AG09309 (cell line): Measurements from ENCODE around the gene LSM4.
"Not testable (repeated sequence)": the region's sequence is repeated elsewhere in the genome, so short reads cannot be mapped to it uniquely, and the experiment has no call there.

Experiments used
- DNase-seq: peaks from one replicate; pipeline ENCODE4 v3.0.0-alpha.2; 2010; ENCODE audit warnings: low read depth
- H3K4me3 ChIP-seq: 2 replicates; pipeline ENCODE4 v1.5.1; 2011; ENCODE audit warnings: mild to moderate bottlenecking, low read depth, low read length, moderate library complexity; ENCODE audit not compliant: control insufficient read depth
- TF ChIP-seq, protein P1 (sequence below): IDR thresholded peaks from 2 replicates; pipeline ENCODE4 v1.5.1; 2011; ENCODE audit warnings: mild to moderate bottlenecking, low read depth, low read length, inconsistent platforms; ENCODE audit not compliant: insufficient read depth, control insufficient read depth; ENCODE audit errors: missing control alignments

LSM4 gene

DNA sequence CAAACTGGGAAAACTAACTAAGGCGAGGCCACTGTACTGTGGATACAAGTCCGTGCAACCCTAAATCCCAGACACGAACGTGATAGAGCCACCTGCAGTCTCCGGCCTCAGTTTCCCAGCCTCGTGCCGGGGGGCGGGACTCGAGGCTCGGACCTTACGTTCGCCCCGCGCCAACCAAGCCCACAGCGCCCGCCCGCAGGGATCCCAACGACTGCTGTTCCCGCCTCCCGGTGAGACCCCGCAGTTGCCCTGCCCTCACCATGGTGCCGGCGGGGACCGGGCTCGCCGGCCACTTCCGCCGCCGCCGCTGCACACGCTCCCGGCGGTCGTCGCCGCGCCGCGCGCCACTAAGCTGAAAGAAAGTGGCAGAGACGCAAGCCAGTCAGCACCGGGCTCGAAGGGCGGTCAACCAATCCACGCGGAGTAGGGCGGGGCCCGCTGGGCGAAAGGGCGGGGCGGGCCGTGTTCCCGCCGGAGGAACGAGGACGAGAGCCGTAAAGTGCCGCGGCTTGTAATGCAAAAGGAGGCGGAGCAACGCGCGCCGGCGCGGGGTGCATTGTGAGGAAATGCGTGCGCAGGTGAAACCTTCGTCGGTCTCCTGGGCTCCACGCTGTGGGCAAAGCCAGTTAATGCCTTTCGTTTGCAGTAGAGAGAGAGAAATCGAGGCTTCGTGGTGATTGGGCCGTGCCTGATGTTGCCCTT lies at the start of gene LSM4:
LSM4 (minus strand) TSS at position 318 of the 702 bp plus-strand sequence; CDS start at position 262, 56 bp downstream.
- peak; percentile 71 for DNase-seq
- peak within 1 kb of the TSS; percentile 79 for H3K4me3 ChIP-seq
- TF ChIP-seq, protein P1, sequence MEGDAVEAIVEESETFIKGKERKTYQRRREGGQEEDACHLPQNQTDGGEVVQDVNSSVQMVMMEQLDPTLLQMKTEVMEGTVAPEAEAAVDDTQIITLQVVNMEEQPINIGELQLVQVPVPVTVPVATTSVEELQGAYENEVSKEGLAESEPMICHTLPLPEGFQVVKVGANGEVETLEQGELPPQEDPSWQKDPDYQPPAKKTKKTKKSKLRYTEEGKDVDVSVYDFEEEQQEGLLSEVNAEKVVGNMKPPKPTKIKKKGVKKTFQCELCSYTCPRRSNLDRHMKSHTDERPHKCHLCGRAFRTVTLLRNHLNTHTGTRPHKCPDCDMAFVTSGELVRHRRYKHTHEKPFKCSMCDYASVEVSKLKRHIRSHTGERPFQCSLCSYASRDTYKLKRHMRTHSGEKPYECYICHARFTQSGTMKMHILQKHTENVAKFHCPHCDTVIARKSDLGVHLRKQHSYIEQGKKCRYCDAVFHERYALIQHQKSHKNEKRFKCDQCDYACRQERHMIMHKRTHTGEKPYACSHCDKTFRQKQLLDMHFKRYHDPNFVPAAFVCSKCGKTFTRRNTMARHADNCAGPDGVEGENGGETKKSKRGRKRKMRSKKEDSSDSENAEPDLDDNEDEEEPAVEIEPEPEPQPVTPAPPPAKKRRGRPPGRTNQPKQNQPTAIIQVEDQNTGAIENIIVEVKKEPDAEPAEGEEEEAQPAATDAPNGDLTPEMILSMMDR = peak; percentile 37

DNA sequence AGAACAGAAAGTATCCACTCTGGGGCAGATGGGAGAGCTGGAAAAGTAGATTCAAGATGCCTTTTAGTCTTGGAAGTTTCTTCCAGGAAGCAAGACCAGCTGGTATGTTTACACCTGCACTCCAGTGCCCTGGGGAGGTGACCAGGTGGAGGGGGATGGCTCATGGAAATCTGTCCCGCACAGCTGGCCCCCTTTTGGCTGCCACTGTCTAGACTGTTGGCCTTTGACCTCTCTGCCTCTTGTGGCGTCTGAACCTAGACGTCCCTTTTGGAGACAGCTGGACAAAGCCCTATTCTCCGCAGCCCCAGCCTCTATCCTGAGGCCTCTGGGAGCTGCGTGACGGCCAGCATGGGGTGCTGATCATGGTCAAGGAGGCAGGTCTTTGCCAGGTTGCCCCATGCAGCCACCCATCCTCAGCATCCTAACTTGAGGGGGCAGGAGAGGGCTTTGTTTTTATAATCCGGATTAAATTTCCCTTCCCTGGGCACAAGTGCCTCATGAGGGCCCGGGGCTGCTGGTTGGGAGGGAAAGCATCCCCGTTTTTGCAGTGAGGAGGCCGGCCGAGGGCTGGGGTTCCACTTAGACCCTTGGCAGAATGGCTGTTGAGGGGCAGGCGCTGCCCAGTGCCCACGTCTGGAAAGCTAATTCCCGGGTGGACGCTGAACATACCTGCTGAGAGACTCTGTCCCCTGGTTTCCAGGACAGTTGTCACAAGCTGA lies 45.8 kb upstream of the LSM4 start:
- DNase-seq = no peak
- H3K4me3 ChIP-seq = no peak overlapping the region
- TF ChIP-seq, protein P1 = no peak

GRCh38 chr19:18366021-18366435 lies 43.2 kb upstream of the LSM4 start:
- no peak for DNase-seq
- TF ChIP-seq, protein P1 = no peak
- no peak overlapping the region for H3K4me3 ChIP-seq

DNA sequence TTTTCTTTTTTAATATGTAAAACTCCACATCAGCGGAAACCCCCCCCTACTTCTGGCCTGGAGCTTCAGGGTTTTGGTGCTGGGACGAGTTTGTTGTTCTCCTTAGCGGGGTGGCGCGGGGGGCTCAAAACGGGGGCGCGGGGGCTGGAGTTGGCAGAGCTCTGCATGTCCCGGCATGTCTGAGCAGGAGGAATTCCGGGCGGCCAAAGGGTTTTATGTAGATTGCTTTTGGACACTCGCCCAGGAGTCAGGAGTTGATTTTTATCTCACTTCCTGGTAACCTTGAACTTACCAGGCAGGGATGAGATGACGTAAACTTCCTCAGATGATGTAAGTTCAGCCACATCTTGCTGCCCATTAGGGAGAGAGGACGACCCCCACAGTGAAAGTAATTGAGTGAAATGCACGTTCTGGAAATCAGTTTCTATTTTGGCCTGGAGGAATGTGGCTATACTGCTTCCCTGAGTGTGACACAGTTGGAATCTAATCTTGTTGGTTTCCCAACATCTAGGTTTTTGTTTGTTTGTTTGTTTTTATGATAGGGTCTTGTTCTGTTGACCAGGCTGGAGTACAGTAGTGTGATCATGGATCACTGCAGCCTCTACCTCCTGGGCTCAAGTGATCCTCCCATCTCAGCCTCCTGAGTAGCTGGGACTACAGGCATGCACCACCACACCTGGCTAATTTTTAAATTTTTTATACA lies 42.1 kb upstream of the LSM4 start:
- TF ChIP-seq, protein P1 = no peak
- DNase-seq = peak; percentile 98
- H3K4me3 ChIP-seq = no peak overlapping the region

- not testable (repeated sequence) for DNase-seq, H3K4me3 ChIP-seq
These were observed 41.5 kb upstream of the LSM4 start for GRCh38 chr19:18364277-18364825.

DNA sequence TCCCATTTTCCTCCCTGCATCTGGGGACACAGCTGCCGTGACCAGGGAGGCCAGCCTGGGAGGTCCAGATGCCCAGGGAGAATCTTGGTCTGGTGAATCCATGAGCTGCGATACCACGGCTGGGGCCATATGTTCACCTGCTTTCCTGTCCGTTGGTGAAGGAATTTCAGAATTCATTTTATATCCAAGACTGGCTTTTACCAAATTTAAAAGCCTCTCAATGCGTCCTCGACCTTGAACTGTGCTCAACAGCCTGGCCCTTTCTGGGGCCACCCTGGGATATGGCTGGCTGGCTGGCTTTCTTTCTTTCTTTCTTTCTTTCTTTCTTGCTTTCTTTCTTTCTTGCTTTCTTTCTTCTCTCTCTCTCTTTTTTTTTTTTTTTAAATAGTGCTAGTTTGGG lies 40.9 kb upstream of the LSM4 start:
- TF ChIP-seq, protein P1 = no peak

More for the DNA sequence above, 40.9 kb upstream of the LSM4 start:
- H3K4me3 ChIP-seq = no peak overlapping the region
- DNase-seq = no peak
